NCI-H2029 (cell line): ENCODE measurements around the gene MBTPS1.
A peak's percentile ranks its signal among the peaks of the same experiment; 100 is the strongest.

Source experiments
- DNase-seq: peaks from one replicate; lab custom pipeline; 2025; lab: John Stamatoyannopoulos, UW

Gene MBTPS1

DNA sequence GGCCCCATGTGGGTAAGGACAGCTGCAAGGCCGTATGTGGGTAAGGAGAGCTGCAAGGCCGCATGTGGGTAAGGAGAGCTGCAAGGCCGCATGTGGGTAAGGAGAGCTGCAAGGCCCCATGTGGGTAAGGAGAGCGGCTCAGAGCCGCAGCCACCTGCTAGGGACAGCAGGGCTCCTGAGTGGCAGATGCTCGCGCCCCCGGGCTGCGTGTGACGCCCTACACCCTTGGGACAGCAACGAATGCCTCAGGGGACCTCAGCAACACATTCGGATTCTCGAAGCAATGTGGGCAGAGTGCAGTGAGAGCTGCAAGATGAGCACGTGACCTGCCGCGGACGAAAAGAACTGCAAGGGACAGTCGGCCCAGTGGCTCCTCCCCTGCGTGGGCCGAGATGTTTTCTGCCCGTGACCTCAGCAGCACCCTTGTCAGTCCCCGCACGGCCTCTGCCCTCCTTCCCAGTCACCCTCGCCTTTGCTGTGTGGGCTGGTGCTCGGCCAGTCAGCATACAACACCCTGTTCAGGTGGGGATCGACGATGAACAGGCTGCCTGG lies 64.6 kb downstream of the MBTPS1 start:
- no peak for DNase-seq

DNA sequence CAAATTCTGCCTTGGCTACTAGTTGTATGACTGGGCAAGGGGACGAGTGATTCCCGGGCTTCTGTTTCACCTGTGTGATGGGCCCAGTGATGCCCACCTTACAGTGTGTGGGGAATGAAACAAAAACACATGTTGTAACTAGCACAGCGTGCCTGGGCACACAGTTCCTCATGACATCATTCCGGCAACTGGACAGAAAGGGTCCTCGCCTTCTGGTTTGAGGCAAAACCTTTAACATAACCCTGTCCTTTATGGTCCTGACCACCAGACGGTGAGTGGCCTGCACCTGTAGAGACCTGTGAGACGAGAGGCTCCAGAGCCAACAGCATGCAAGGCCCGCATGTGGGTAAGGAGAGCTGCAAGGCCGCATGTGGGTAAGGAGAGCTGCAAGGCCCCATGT lies 66.4 kb downstream of the MBTPS1 start:
- DNase-seq, result no peak

DNA sequence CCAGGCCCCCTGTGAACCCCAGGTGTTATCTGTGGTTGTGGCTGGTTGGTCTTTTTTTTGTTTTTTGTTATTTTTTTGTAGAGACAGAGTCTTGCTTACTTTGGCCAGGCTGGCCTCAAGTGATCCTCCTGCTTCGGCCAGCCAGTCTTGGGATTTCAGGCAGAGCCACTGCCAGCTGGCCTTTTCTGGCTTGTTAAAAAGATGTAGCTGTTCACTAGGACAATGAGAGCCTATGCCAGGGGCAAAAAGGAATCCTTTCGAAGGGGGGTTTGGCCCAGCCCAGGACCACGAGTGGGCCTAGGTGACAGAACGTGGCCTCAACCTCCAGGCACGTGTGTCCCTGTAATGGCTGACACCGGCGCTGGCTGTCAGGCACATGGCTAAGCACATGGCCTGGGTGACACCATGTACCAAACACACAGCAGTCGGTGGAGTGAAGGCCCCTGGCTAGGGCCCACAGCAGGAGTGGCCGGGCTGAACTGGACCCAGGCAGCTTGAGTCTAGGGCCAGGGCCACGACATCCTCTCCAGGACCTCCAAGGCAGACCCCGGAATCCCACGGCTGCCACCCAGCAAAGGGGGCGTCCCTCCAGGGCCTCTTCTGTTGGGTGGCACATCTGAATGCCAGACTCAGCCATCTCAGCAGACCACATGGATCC lies 67.2 kb downstream of the MBTPS1 start:
- DNase-seq, result no peak

DNA sequence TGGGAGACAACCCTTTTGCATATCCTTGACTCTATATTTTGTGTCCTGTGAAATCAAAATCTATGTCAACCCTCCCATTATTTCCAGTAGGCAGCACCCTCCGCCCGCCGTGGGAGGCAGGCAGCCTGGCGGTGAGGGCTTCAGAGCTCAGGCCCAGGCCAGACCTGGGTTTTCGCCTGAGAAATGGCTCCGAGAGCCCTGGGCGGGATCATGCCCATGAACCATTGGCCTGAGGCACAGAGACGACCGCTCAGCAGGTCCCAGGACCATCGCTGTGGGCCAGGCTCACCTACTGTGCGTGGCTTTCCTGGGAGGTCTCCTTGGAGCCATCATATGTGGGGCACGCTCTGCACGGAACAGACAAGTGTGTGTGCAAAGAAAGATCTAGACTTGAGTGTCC lies 67.9 kb downstream of the MBTPS1 start:
- DNase-seq, result no peak

DNA sequence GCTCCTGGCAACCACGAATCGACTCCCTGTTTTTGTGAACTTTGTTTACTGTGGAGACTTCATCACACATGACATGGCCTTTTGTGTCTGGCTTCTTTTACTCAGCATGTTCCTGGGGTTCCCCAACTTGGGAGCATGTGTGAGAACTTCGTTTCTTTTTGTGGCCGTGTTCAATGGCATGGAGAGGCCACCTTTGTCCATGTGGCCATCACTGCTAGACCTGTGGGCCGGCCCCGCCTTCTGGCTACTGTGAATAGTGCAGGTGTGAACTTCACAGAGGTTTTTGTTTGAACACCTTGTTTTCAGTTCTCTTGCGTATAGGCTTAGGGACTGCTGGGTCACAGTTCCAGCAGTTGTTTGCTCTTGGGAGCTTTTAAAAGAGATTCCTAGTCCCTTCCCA lies 68.5 kb downstream of the MBTPS1 start:
- no peak for DNase-seq

DNA sequence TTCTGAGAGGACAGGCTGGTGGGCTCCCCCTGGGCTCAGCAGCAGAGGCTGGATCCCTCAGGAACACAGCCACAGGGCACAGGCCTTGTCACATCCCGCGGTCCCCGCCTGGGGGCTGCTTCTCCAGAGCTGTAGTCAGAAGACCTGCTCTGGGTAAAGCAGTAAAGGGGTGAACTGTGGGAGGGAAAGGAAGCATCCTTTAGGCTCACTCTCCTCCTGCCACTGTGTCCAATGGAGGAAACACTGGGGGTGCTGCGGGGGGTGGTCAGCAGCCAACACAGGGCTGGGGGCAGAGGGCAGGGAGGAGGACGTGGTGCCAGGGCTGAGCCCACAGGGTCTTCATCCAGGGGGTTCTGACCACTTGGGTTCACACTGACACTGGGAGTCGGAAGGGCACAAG lies 69.1 kb downstream of the MBTPS1 start:
- DNase-seq, result no peak

DNA sequence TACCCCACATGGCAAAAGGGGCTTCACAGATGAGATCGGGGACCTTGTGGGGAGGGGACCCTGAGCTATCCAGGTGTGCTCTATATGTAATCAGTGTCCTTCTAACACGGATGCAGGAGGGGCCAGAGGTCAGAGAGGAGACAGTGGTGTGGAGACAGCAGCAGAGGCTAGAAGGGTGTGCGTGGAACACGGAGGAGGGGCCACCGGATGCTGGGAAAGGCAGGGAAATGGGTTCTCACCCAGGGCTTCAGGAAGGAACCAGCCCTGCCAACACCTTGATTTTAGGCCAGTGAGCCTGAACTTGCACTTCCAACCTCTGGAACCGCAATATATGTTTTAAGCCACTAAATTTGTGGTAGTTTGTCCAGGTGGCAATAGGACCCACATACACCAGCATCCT lies 69.5 kb downstream of the MBTPS1 start:
- no peak for DNase-seq

DNA sequence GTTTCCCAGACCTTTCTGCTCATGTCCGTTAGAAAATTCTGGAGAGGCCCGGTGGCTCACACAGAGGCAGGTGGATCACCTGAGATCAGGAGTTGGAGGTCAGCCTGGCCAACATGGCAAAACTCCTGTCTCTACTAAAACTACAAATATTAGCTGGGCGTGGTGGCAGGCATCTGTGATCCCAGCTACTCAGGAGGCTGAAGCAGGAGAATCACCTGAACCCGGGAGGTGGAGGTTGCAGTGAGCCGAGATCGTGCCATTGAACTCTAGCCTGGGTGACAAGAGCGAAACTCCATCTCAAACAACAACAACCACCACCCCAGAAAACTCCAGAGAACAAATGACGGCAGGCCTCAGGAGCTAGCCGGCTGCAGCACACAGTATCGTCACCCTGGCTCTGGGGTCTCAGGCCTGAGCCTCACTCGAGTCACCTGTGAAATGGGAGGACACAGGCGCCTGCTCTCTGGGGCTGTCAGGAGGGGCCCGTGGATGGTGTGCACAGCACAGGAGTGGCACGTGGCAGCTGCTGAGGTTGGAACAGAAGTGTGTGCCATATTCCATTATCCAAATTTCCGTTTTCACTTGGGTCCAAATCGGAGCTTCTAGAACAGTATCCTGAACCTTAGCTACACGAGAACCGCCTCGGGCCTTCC lies 70.8 kb downstream of the MBTPS1 start:
- DNase-seq, result no peak

DNA sequence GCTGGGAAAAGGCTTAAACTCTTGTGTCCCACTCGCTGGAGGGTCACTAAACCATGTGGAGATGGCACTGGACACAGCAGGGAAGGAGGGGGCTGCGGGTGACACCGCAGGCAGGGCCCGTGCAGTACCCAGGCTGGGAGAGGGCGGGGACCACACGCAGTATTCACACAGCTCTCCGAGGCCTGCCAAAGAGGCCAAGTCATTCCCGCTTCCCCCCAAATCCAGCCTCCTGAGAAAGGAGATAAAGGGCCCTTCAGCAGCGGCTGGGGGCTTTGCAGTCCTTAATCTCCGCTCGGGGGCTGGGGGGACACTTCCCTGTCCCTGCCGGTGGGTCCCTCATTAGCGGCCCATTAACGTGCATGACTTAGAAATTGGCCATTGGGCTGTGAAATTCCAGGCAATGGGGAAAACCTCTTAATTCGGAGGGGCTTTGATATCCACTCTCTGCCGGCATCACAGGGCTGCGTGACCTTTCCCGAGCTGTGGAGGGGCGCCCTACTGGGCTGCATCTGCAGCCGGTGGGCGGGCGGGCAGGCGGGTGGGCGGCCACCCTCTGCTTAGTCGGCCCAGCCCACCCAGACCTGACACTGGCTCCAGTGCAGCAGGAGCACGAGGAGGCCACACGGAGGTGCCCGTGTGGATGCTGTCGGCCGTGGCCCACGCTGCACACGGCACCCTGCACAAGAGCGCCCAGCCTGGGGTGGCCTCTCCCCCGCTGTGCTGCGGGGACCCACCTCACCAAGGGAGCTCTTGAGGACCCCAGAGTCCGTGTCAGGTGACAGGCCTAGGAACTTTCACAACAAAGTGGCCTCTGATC lies 71.5 kb downstream of the MBTPS1 start:
- DNase-seq, result no peak

DNA sequence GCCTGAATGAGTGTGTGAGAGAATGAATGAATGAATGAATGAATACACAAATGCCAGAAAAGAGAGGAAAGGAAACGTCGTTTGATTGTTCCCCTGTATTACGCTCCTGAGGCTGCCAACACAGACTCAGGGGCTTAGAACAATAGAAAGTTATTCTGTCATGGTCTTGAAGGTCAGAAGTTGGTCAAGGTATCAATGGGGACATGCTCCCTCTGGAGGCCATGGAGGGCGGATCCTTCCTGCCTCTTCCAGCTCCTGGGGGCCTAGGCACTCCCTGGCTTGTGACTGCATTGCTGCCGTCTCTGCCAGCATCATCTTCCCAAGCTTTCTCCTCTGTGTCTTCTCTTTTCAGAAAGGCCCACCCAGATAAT lies 72.6 kb downstream of the MBTPS1 start:
- no peak for DNase-seq

DNA sequence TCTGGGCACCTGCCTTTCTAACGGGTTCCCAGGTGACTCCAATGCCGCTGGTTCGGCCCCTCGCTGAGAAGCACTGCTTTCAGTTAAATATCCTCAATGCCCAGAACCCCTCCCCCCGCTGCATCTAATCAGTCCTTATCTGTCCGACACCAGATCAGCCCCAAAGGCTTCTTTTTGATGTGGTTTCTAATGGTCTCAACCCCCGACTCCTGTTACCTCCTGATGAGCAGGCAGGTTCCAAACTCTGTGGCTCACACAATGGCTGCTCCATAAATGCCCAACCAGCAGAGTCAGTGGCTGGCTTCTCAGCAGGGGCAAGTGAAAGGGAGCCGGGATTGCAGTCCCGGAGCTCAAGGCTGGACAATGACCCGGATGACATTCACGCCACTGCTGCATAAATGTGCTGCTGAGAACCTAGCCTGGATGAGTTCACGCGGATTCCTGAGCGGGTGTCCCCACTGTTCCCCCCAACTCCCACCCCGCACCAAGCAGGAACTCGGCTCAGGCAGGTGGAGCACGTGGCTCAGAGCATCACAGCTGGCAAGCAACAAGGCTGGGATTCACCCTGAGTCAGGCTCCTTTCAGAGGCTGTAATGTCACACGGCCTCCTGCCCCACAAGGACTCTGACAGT lies 73.1 kb downstream of the MBTPS1 start:
- DNase-seq, result no peak

DNA sequence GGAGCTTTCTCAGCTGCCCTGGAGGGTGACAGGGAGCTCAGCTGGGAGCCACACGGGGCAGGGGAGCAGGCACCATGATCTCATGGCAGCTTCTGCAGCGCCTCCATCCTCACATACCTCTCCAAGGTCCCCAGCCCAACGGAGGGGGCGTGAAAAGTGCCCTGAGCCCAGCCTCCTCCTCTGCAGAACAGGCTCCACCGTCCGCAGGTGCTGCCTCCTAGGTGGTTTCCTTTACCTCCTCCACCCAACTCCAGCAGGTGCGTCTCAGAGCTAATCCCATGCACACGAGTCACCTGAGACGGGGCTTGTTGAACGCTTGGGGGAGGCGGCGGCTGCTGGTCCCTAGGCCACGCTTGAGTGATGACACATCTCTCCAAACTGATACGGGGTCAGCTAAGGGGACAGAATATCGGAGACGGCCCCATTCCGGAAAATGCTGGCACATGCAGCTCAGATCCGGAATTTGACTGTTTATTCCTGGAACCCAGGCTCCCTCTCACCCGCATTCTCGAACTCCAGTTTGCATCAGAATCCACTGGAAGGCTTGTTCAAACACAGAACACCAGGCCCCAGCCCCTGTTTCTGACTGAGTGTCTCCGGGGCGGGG lies 73.8 kb downstream of the MBTPS1 start:
- DNase-seq, result peak; percentile 78

DNA sequence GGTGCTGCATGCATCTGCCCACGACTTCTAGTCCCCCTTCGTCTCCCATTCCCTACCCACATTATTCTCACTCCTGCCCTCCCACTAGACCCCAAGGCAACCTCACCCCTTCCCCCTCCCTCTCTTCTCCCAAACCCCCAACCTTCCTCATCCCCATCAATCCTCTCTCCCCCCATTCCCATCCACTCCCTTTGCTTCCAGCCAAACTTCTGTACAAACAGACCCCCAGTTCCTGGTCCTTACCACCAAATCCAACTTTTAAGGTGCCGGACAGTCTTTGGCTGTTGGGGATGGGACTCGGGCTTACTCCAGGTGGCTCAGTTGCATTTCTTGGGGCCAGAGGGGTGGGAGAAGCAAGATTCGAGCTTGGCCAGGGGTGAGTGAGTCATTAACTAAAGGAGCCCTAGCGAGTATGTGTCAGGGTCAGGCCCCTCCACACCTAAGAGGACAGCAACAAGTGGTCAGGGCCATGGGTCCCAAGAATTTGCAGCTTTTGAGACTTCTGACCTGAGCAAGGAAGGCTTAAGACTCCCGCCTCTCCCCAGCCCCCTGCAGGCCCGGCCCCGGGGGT lies 74.3 kb downstream of the MBTPS1 start, which contains the start of gene SLC38A8:
Gene SLC38A8 (minus strand): TSS at position 488 of the 571 bp plus-strand sequence. CDS start 638 bp downstream, outside the sequence.
- DNase-seq, result no peak

DNA sequence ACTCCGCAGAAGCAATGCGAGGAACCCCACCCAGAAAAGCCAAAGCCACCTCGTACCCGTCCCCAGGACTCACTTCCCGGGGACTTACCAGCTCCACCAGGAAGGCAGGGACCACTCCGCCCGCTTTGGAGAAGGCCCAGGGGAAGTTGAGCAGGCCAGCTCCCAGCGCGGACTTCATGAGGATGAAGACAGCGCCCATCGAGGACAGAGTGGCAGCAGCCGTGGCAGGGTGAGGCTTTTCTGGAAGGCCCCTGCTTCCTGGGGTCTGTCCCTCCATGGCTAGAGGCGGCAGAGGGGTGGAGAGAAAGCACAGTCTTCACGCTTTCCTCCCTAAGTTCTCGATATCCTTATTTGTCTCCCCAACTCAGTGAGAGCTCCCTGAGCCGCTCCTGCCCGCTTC lies 74.9 kb downstream of the MBTPS1 start:
- DNase-seq, result no peak

DNA sequence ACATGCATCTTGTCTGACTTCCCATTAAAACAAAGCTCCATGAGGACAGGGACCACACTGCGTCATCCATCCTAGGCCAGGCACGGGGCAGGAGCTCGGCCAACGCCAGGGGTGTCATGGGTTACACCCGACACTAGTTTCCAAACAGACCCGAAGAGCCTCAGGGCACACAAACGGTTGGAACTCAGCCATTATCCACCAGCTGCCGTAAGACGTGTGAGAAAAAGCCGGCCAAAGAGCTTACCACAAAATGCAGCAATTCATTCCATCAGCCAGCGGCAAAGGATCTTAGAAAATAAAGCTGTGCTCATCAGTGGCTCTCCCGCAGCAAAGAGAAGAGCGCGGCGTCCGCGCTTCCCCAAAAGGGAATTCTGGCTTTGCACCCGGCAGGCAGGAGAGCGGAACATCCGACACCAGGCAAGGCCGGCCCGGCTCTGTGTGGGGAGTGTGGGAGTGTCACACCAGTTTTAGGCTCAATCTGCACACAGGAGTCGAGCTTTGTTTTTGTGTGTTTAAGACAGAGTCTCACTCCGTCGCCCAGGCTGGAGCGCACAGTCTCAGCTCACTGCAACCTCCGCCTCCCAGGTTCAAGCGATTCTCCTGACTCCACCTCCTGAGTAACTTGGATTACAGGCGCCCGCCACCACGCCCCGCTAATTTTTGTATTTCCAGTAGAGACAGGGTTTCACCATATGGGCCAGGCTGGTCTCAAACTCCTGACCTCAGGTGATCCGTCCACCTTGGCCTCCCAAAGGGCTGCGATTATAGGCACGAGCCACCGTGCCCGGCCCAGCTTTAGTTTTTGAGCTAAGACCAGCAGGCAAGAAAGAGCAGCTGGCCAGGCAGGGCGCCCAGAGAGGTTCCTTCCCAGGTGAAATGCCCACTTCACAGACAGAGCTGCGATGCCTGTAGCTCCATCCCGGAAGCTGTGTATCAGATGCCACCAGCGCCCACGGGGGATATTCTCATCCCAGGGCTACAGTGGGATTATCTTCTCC lies 75.6 kb downstream of the MBTPS1 start:
- peak; percentile 36 for DNase-seq

DNA sequence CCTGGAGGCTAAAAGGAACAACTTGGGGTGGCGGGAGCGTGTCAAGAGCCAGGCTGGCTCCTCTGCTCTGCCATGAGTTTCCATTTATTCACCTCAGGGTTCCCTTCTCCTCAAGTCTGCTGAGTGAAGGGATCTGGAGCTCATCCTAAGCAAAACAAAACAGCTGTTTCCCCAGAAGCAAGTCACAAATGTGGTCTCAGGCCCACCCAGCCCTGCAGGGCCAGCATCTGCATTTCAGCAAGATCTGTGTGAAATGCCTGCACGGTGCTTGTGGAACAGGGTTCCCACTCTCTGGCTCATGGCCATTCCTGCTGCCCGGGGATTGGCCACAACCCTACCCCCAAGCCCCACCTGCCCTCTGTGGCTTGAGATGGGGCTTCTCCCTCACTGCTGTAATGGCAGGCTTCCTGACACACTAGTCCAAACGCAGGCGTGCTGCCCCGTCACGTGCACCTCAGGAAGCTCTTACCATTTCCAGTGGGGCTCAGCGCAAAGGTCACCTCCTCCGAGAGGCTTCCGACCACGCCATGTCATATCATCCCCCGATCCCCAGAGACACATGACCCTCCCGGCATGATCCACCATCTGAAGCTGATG lies 76.4 kb downstream of the MBTPS1 start:
- DNase-seq, result no peak

DNA sequence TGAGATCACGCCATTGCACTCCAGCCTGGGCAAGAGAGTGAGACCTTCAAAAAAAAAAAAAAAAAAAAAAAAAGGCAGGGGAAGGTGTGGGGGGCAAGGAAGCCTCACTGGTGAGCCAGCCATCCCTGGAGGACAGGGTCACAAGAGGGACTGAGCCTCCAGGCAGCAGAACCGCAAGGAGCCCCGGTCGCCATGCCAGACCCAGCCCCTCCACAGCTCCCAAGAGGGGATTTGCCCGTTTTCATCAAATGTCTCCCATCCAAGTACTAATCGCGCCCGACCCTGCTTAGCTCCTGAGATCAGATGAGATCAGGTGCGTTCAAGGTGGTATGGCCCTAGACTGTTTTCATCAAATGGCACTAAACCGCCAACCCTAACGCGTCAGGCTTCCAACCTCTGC lies 77.0 kb downstream of the MBTPS1 start:
- no peak for DNase-seq

DNA sequence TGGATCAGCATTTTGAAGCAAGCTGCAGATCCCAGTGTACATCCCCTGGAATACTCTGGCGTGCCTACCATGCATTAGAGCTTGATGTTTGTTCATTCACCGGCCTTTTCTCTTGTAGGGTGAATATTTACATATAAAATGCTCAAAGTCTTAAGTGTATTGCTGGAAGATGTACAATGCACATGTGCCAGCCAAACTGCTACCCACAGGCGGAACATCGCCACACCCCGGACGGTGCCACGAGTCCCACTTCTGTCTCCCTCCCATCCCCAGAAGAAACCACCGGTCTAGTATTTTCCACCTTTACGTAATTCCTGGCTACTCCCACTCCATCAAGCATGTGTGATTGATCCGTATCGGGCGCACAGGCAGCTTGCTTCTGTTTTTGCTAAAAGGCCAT lies 78.3 kb downstream of the MBTPS1 start:
- DNase-seq, result no peak

DNA sequence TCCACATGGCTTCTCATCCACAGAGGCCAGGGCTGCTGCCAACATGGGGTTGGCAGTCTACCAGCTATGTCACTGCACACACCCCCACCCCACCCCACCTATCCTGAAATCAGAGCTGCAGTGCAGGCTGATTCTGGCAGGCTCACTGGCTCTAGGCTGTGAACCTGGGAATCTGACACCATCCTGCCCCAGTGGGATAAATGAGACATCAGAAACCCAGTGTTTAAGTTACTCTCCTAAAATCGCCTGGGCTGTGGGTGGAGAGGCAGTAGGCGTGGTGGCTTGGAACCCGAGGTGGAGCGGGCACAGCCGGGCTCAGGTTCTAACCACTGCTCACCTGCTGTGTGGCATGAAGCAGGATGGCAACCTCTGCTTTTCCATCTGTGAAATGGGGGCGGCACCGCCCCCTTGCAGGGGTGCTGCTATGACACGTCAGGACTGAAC lies 79.7 kb downstream of the MBTPS1 start:
- peak; percentile 43 for DNase-seq

DNA sequence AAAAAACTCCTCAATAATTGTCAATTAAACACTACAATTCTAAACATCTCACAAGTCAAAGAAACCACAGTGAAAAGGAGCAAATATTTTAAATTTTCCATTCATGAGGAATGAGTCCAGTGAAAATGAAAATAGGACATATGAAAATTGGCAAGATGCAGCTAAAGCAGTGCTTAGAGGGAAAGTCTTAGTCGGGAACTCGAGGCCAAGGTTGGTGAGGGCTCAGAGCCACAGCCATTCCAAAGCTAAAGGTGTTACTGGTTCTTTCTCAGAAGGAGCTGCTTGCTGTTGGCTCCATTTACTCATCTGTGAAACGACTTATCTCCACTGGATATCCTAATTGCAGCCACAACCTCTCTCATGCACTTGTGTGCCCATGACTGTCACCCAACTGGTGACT lies 80.6 kb downstream of the MBTPS1 start:
- no peak for DNase-seq
